Activated CD4-positive, CD25-positive, alpha-beta regulatory T cell treated with anti-CD3 and anti-CD28 coated beads, Interleukin-2, amount 50 U/mL, for 72 hours (primary cell): ENCODE data around the gene MB.

Experiments used
- DNase-seq: peaks from one replicate; pipeline ENCODE4 v3.0.0; 2021

The MB gene

GRCh38 chr22:35593071-35593890 lies 23.8 kb downstream of the MB start:
- DNase-seq, result no peak

GRCh38 chr22:35592418-35592967 lies 24.6 kb downstream of the MB start:
- DNase-seq, result no peak

DNA sequence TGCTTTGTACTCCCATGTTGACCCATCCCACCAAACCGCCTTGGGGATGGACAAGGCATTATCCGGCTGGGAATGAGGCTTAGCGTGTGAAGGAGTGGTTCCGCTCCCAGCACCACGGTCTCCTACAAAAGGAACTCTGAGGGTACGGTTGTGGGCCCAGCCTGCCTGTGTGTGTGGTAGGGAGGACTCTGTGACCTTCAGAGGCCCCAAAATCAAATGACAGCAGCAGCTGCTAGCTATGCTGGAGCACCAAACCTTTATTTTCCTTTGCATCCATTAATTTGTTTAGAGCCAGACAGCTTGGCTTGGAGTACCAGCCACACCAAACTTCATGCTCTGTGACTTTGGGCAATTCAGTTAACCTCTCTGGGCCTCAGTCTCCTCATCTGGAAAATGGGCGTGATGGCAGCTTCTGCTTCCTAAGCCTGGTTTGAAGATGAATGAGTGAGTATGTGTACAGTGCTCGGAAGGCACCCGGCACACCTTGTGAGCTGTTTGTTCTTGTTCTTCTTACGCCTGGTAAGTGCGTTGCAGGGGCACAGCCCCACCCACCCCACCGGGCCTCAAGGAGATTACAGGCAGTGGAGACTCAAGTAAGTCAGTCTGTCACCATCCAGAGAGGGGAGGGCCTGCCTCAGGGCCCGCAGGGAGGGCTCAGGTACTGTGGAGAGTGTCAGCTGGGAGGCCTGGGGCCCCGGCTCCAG lies 25.3 kb downstream of the MB start:
- DNase-seq, result no peak

- DNase-seq, result no peak
Measured at GRCh38 chr22:35590634-35591295, 26.4 kb downstream of the MB start.

DNA sequence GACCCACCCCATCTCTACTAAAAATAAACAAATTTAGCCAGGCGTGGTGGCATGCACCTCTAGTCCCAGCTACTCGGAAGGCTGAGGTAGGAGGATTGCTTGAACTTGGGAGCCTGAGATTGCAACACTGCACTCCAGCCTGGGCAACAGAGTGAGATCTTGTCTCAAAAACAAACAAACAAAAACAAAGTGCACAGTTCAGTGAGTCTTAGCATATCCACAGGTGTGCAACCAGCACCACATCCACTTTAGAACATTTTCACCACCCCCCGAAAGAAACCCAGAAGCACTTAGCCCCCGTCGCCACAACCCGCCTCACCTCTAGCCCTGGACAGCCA lies 27.4 kb downstream of the MB start:
- DNase-seq, result no peak

DNA sequence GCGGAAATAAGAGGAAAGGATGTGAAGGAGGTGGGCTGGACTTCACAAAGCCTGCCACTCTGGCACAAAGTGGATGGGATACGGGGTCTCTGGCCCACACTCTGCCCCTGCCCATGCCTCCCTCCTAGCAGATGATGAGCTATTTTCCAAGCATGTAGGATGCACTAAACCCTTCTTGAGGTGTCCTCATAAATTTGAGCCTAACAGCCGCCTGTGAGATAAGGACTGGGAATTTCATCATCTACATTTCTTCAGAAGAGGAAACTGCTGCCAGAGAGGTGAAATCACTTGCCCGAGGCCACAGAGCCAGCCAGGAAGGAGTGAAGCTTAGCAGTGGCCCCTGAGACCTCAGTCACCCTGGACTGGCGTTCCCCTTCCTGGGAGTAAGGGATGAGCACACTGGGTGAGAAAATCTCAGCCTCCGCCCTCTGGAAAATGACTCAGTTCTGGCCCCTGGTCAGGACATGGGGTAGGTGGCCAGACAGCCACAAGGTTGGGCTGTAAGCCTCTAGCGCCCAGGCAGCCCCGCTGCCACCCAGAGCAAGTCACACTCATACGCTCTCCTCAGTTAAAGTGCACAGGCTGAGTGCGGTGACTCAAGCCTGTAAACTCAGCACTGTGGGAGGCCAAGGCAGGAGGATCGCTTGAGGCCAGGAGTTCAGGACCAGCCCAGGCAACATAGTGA lies 27.9 kb downstream of the MB start:
- DNase-seq, result no peak

DNA sequence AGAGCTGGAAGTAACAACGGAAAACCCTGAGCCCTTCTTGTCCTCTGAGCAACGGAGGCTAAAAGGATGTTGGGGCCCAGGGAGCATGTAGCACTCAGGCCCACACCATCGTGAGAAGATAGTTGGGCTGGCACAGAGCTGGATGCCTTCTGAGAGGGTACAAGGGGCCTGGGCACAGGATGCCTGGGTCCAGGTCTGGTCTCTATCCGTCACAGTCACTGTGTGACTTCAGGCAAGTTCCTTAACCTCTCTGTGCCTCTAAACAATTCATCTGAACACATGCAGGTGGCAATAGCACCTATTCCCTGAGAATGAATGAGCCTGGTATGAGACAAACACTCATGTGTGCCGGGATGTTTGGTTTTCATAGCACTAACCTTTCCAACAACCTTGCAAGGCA lies 29.2 kb downstream of the MB start:
- DNase-seq, result no peak

DNA sequence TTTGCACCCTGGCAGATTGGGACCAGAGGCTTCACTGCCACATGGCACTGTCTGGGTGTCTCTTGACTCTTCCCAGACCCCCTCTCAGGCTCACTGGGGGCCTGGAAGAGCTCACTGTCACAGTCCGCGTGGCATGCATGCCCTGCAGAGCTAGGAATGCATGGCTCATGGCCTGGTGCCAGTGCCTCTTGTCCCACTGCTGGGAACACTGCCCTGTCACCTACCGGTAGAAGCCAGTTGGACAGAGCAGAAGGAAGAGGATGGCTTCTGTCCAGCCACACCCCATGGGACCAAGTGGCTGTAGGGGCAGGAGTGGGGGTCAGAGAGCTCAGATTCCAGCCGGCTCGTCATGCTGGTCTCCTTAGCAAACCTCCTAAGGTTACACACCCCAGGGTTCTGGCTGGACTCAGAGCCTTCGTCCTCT lies 29.7 kb downstream of the MB start:
- DNase-seq, result no peak

GRCh38 chr22:35586771-35587170 lies 30.4 kb downstream of the MB start:
- DNase-seq, result no peak

GRCh38 chr22:35582861-35583670 lies 34.1 kb downstream of the MB start:
- peak; percentile 64 for DNase-seq

GRCh38 chr22:35582218-35582860 lies 34.8 kb downstream of the MB start:
- DNase-seq, result no peak

GRCh38 chr22:35581023-35581413 lies 36.1 kb downstream of the MB start:
- DNase-seq, result no peak

DNA sequence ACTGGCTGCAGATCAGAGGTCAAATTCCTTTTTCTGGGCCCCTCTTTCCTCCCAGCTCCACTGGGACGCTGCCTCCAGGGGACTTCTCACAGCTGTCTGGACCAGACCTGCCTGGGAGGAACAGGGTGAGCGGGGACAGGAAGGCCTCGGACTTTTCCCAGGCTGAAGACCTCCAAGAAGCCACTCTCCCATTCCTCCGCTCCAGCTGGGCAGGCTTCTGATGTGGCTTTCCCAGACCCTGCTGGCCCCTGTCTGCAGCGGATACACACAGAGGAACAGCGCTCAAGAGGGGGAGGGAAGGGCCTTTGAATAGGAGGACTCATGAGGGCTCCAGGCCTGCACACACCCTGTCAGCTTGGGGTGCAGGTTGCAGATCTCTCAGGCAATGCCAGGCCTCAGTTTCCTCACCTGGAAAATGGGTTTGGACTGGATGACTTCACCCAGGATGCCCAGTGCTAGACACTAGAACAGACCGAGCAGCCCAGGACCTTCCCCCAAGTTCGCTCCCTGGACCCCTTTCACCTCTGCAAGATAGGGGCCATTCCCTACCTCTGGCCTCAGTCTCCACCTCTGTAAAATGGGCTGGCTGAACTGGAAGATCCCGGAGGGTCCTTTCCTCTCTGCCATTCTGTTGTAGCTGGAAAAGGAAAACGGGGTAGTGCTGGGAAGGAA lies 36.6 kb downstream of the MB start:
- no peak for DNase-seq

DNA sequence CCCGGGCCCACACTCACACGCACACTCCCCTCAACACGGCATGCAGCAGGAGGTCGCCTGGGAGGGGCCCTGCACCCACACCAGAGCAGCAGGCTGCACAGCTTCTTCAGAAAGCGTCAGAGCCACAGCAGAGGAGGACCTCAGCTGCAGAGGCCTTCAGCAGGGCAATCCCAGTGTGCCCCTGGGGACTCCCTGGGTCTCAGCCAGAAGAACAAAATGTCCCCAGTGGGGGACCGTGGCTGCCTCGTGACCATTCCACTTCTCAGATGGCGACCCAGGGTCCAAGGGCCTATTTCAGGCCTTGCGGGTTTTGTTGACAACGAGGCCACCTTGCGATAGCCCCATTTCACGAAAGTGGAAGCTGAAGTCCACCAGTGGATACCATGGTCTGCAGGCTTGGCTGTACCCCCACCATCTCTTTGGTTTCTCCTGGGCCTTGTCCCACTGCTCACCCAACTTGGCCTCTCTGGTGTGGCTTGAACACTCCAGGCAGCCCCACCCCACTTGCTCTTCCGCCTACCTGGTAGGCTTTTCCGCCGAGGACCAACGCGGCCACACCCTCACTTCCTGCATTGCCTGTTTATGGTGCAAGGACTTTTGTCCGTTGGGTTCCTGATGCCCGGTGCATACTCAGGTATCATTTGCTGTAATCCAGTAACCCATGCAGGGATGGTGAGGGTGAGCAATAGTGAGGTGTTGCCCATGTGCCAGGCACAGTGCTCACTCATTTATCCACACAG lies 38.1 kb downstream of the MB start:
- DNase-seq, result no peak

DNA sequence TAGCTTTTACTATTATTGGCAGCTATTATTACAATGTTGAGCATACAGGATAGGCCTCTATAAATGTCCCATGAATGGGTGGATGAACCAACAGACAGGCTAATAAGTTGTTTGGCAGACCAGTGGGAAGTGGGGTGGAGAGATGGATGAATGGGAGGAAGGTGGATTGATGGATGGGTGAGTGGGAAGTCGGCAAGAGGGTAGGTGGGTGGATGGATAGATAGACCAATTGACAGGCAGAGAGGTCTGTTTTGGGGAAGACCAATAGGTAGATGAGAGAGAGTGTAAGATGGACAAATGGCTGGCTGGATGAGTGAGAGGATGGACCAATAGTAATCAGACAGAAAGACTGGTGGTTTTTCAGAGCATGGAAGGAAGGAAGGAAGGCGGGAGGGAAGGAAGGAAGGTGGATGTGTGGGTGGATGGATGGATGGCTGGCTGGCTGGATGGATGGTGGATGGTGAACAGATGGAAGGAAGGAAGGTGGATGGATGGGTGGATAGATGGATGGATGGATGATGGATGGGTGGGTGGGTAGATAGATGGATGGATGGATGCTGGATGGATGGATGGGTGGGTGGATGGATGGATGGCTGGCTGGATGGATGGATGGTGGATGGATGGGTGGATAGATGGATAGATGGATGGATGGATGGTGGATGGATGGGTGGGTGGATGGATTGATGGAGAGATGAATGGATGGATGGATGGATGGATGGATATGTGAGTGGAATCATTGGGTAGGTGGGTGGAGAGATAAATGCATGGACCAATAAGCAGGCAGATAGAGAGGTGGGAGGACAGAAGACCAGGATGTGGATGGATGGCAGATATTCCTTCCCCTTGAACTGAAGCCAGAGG lies 39.1 kb downstream of the MB start:
- DNase-seq, result no peak

DNA sequence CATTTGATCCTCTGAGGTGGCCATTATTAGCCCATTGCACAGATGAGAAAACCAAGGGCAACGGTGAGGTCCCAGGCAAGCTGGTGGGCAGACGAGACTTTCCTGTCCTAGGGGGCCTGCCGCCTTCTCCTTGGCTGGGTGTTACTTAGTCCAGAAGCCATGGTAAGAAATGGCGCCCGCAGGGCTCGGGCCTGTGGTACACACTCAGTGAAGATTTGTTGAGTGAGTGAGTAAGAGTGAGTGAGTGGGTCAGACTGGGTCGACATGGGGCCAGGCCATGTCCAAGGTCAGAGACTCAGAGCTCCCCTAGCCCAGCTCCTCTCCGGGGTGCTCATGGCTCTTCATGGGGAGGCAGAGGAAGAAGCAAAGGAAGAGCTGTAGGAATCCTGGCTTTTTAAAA lies 40.5 kb downstream of the MB start:
- DNase-seq, result no peak

- DNase-seq, result no peak
Measured at GRCh38 chr22:35575116-35575748, 41.9 kb downstream of the MB start.

DNA sequence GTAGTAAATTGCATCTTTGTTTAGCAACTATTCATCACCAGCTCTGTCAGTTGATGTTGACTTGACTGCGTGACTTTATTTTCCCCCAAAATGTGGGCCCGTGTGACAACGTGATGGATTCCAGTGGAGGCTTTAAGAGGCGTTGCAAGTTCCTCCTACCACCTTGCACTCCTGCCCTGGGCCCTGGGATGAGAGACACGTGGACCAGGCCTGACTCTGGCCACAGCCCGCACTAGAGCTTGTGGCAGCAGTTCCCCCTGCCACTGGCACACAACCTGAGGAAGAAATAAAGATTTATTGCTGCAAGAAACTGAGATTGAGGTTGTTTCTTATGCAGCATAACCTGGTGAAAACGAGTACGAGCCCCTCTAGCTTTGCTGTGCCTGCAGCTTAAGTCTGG lies 44.6 kb downstream of the MB start:
- DNase-seq, result no peak

DNA sequence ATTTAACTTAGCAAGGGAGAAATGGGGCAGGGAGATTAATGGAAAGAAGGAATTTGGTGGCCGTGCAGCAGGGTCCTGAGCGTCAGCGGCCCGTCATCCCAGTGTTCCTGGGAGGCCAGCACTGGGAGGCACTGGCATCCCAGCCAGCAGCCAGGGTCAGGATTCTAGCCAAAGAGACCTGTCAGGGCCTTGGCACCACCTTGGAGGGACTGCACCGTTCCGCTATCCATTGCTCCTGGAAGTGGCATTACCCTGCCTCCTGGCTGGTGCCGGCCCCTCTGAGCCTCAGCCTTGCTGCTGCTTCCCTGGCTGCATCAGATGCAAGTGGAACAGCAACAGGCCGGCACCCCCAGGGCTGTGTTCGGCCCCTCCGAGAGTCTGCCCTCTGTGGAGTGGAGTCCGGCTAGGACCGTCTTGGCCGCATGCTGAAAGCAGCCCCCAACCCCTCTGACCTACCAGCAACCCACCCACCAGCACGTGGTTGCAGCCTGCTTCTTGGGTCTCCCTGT lies 46.4 kb downstream of the MB start:
- no peak for DNase-seq
